Suprapubic skin (tissue), 4 donors: ENCODE data around the gene HAT1. TPM values are rescaled to one million over a fixed set of nuclear protein-coding genes. Genes with fewer than 3 reads are reported as not detected.

Experiments used
- DNase-seq, 2 donors: peaks; one replicate each; pipeline ENCODE4 v3.0.0-alpha.2; 2019; ENCODE audit warnings: low spot score in 2 of 2
- H3K27ac ChIP-seq: fragments of 200-600 bp; sonication (generic); one replicate; pipeline ENCODE4 v1.5.1; 2019
- H3K27me3 ChIP-seq: fragments of 200-600 bp; sonication (generic); one replicate; pipeline ENCODE4 v1.5.1; 2019
- H3K36me3 ChIP-seq: fragments of 200-600 bp; sonication (generic); one replicate; pipeline ENCODE4 v1.5.1; 2019
- H3K4me1 ChIP-seq: fragments of 200-600 bp; sonication (generic); one replicate; pipeline ENCODE4 v1.5.1; 2019
- H3K4me3 ChIP-seq: fragments of 200-600 bp; sonication (generic); one replicate; pipeline ENCODE4 v1.5.1; 2019; ENCODE audit warnings: mild to moderate bottlenecking
- H3K9me3 ChIP-seq: fragments of 200-600 bp; sonication (generic); one replicate; pipeline ENCODE4 v1.5.1; 2019
- EP300 ChIP-seq: sonication (generic); formaldehyde crosslinking; IDR thresholded peaks from one replicate; pipeline ENCODE4 v1.6.1; 2017; ENCODE audit warnings: antibody characterized with exemption
- POLR2A ChIP-seq, 2 donors: fragments of 450-650 bp; IDR thresholded peaks; one replicate each; pipeline ENCODE4 v1.6.1; 2017; ENCODE audit warnings: antibody characterized with exemption in 2 of 2, mild to moderate bottlenecking in 2 of 2, moderate library complexity in 2 of 2
- POLR2AphosphoS5 ChIP-seq, 3 donors: sonication (generic); formaldehyde crosslinking; IDR thresholded peaks; one replicate each; pipeline ENCODE4 v1.6.1; 2017; ENCODE audit warnings: antibody characterized with exemption in 3 of 3
- WGBS: methylation state at CpG from one replicate; pipeline ENCODE4 v1.1.5; 2018; 5-methylcytosine and 5-hydroxymethylcytosine counted together
- total RNA-seq, 4 donors: library from RNA; depleted of rRNA; stranded (reverse); fragments of >200 nt; gene quantifications; one replicate each; pipeline ENCODE4 v1.1.0, GENCODE V29; 2016
- TF ChIP-seq, protein P1 (sequence below), 2 donors: fragments of 200-600 bp in 1 of 2; fragments of 450-650 bp in 1 of 2; sonication (generic) in 1 of 2; IDR thresholded peaks; one replicate each; pipeline ENCODE4 v1.5.1; 2016 to 2019; ENCODE audit warnings: antibody characterized with exemption in 2 of 2, mild to moderate bottlenecking in 1 of 2, moderate library complexity in 1 of 2

Gene HAT1
- total RNA-seq, 4 donors from 2014 or later, result 22.0 to 24.6 (median 23.7) TPM

DNA sequence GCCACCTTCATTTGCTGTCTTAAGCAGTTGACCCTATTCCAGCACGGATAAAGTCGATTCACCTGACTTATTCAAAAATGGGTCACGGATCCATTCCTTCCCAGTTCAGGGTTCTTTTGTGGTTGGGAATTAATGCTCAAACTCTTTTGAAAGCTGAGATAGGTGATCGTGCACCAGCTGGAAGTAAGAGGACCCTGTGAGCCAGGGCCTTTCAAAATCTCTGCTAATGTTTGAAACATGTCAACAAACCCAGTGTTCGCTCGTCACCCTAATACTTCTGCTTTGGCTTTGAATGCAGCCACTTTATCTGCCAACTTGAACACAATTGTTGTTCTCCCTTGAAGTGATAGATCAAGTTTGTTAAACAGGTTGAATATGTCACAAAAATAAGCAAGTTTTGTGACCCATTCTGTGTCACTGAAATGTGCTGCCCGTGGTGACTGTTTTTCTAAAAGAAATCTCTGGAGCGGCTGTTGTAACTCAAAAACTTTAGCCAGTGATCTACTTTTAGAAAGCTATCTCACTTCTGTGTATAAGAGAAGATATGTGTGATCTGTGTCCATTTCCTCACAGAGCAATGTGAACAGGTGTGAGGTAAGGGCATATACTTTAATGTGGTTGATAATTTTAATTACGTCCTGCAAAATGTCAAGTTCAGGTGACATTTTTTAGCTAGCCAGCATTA is 16.9 kb downstream of the HAT1 start:
- H3K27ac ChIP-seq, result no peak overlapping the region
- 95% methylated on average over 9 of the region's 9 CpGs for WGBS
- no peaks in the 10 kb centered on the region for H3K4me1 ChIP-seq
- no peak for DNase-seq
- H3K36me3 ChIP-seq, result peaks cover 7% of the 10 kb centered on the region
- no peaks in the 10 kb centered on the region for H3K27me3 ChIP-seq
- H3K9me3 ChIP-seq, result no peaks in the 10 kb centered on the region
- H3K4me3 ChIP-seq, result no peak overlapping the region
- TF ChIP-seq EP300, result no peak
- TF ChIP-seq POLR2A (IDR thresholded peaks at IDR 0.05), result no peak
- no peak for TF ChIP-seq POLR2AphosphoS5 (IDR thresholded peaks at IDR 0.05)
- TF ChIP-seq, protein P1, sequence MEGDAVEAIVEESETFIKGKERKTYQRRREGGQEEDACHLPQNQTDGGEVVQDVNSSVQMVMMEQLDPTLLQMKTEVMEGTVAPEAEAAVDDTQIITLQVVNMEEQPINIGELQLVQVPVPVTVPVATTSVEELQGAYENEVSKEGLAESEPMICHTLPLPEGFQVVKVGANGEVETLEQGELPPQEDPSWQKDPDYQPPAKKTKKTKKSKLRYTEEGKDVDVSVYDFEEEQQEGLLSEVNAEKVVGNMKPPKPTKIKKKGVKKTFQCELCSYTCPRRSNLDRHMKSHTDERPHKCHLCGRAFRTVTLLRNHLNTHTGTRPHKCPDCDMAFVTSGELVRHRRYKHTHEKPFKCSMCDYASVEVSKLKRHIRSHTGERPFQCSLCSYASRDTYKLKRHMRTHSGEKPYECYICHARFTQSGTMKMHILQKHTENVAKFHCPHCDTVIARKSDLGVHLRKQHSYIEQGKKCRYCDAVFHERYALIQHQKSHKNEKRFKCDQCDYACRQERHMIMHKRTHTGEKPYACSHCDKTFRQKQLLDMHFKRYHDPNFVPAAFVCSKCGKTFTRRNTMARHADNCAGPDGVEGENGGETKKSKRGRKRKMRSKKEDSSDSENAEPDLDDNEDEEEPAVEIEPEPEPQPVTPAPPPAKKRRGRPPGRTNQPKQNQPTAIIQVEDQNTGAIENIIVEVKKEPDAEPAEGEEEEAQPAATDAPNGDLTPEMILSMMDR (IDR thresholded peaks at IDR 0.05), result no peak

DNA sequence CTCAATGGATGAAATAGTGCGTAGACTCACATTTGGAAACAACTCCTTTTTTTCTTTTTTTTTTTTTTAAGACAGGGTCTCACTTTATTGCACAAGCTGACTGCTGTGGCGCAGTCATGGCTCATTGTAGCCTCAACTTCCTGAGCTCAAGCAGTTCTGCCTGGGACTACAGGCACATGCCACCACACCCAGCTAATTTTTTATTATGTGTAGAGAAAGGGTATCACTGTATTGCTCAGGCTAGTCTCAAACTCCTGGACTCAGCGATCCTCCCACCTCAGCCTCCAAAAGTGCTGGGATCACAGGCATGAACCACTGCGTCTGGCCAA is 17.4 kb downstream of the HAT1 start:
- no peaks in the 10 kb centered on the region for H3K4me1 ChIP-seq
- DNase-seq, result no peak
- H3K27ac ChIP-seq, result no peak overlapping the region
- no peaks in the 10 kb centered on the region for H3K27me3 ChIP-seq
- no peak overlapping the region for H3K4me3 ChIP-seq
- WGBS, result 93% methylated on average over 4 of the region's 4 CpGs
- no peaks in the 10 kb centered on the region for H3K9me3 ChIP-seq
- H3K36me3 ChIP-seq, result peaks cover 7% of the 10 kb centered on the region
- TF ChIP-seq POLR2AphosphoS5 (IDR thresholded peaks at IDR 0.05) (no peak), POLR2A (IDR thresholded peaks at IDR 0.05) (no peak), EP300 (no peak)
- TF ChIP-seq, protein P1 (IDR thresholded peaks at IDR 0.05), result no peak

DNA sequence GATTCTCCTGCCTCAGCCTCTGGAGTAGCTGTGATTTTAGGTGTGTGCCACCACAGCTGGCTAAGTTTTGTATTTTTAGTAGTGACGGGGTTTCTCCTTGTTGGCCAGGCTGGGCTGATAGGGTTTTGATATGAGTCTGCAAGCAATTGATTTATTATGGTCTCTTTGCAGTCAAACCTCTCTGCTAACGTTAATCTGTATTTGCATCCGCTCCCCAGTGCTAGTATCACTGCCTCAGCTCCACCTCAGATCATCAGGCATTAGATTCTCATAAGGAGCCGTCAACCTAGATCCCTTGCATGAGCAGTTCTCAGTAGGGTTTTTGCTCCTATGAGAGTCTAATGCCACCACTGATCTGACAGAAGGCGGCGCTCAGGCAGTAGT is 19.0 kb downstream of the HAT1 start:
- no peaks in the 10 kb centered on the region for H3K4me1 ChIP-seq
- H3K36me3 ChIP-seq, result peaks cover 7% of the 10 kb centered on the region
- no peak overlapping the region for H3K4me3 ChIP-seq
- DNase-seq, result no peak
- no peaks in the 10 kb centered on the region for H3K9me3 ChIP-seq
- H3K27me3 ChIP-seq, result no peaks in the 10 kb centered on the region
- 95% methylated on average over 6 of the region's 6 CpGs for WGBS
- H3K27ac ChIP-seq, result no peak overlapping the region
- TF ChIP-seq POLR2AphosphoS5 (IDR thresholded peaks at IDR 0.05) (no peak), POLR2A (IDR thresholded peaks at IDR 0.05) (no peak), EP300 (no peak)
- TF ChIP-seq, protein P1 (IDR thresholded peaks at IDR 0.05), result no peak

DNA sequence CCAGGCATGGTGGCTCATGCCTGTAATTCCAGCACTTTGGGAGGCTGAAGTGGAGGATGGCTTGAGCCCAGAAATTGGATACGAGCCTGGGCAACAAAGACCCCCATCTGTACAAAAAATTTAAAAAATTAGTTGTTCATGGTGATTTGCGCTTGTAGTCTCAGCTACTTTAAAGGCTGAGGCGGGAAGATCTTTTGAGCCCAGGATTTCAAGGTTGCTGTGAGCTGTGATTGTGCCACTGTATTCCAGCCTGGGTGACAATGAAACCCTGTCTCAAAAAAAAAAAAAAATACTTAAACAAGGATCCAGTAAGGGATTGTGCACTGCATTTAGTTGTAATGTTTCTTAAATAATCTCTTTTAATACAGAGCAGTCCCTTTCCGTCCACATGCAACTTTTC is 21.6 kb downstream of the HAT1 start:
- whole genome bisulfite sequencing, result 92% methylated on average over 4 of the region's 4 CpGs
- Histone ChIP-seq H3K27ac (no peak overlapping the region), H3K36me3 (peaks cover 7% of the 10 kb centered on the region), H3K27me3 (no peaks in the 10 kb centered on the region), H3K4me1 (no peaks in the 10 kb centered on the region), H3K4me3 (no peak overlapping the region), H3K9me3 (no peaks in the 10 kb centered on the region)
- TF ChIP-seq, protein P1 (IDR thresholded peaks at IDR 0.05), result no peak
- TF ChIP-seq POLR2A (IDR thresholded peaks at IDR 0.05) (no peak), POLR2AphosphoS5 (IDR thresholded peaks at IDR 0.05) (no peak), EP300 (no peak)
- DNase-seq, result no peak

DNA sequence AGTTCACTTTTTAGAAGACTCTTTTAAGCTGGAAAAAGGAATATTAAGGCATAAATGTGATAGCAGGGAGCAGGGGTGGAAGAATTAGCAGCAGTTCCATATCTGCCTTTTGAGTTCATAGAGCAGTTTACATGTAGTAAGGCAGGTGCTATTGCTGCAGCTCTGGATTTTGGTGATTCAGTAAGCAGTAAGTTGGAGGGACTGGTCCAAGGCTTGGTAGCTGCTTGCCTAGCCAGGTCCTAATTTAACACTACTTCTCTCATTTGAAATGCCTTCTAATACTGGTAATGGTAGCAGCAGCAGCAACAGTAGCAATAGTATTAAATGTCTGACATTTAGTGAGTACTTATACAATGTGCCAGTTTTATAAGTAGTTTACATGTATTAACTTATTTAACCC is 30.0 kb downstream of the HAT1 start:
- H3K4me1 ChIP-seq, result no peaks in the 10 kb centered on the region
- DNase-seq, result no peak
- TF ChIP-seq, protein P1 (IDR thresholded peaks at IDR 0.05), result no peak
- no peak for TF ChIP-seq EP300
- no peak for TF ChIP-seq POLR2A (IDR thresholded peaks at IDR 0.05)
- no peak for TF ChIP-seq POLR2AphosphoS5 (IDR thresholded peaks at IDR 0.05)
- H3K4me3 ChIP-seq, result no peak overlapping the region
- H3K27ac ChIP-seq, result no peak overlapping the region
- no peaks in the 10 kb centered on the region for H3K27me3 ChIP-seq
- no peaks in the 10 kb centered on the region for H3K9me3 ChIP-seq
- peaks cover 20% of the 10 kb centered on the region for H3K36me3 ChIP-seq
